Breast epithelium (tissue), 4 donors: ENCODE measurements around the gene ADRA2B. TPM values are rescaled to one million over a fixed set of nuclear protein-coding genes. Genes with fewer than 3 reads are reported as not detected.

Experiments
- DNase-seq, 2 donors: peaks; one replicate each; pipeline ENCODE4 v3.0.0-alpha.2; 2019; ENCODE audit warnings: low spot score in 2 of 2
- H3K27ac ChIP-seq, 2 donors: fragments of 200-600 bp; sonication (generic) in 1 of 2; one replicate each; pipeline ENCODE4 v1.5.1; 2016 to 2019; ENCODE audit warnings: mild to moderate bottlenecking in 1 of 2
- H3K27me3 ChIP-seq, 2 donors: fragments of 200-600 bp; sonication (generic) in 1 of 2; one replicate each; pipeline versions ENCODE4 v1.5.1 to v1.6.0; 2017 to 2019; ENCODE audit warnings: control low read depth in 1 of 2, mild to moderate bottlenecking in 1 of 2
- H3K36me3 ChIP-seq: fragments of 200-600 bp; one replicate; pipeline ENCODE4 v1.5.1; 2019
- H3K4me1 ChIP-seq, 2 donors: fragments of 200-600 bp; sonication (generic); one replicate each; pipeline ENCODE4 v1.5.1; 2016 to 2019; ENCODE audit warnings: control low read depth in 1 of 2
- H3K4me3 ChIP-seq, 3 donors: fragments of 200-600 bp; sonication (generic); 1 replicate in 2 of 3; 2 replicates in 1 of 3; pipeline ENCODE4 v1.5.1; 2016 to 2019; ENCODE audit warnings: mild to moderate bottlenecking in 3 of 3, moderate library complexity in 2 of 3
- H3K9me3 ChIP-seq, 2 donors: fragments of 200-600 bp; sonication (generic) in 1 of 2; one replicate each; pipeline ENCODE4 v1.5.1; 2016 to 2019; ENCODE audit warnings: control low read depth in 1 of 2
- POLR2A ChIP-seq: fragments of 450-650 bp; IDR thresholded peaks from one replicate; pipeline ENCODE4 v1.6.1; 2016; ENCODE audit warnings: antibody characterized with exemption, mild to moderate bottlenecking, moderate library complexity
- POLR2AphosphoS5 ChIP-seq, 3 donors: sonication (generic); formaldehyde crosslinking; IDR thresholded peaks; one replicate each; pipeline ENCODE4 v1.6.1; 2017; ENCODE audit warnings: antibody characterized with exemption in 3 of 3
- intact Hi-C: fragments of 100-400 bp; cut with DNase I; formaldehyde crosslinking; loops from one replicate; pipeline ENCODE4 v1.15.1; 2023; ENCODE audit warnings: low total_unique reads
- total RNA-seq, 3 donors: library from RNA; depleted of rRNA; stranded (reverse); fragments of >200 nt; gene quantifications; one replicate each; pipeline ENCODE4 v1.1.0, GENCODE V29; 2016
- TF ChIP-seq, protein P1 (sequence below), 3 donors: fragments of 450-650 bp; IDR thresholded peaks; one replicate each; pipeline ENCODE4 v1.5.1; 2016 to 2017; ENCODE audit warnings: antibody characterized with exemption in 3 of 3, mild to moderate bottlenecking in 3 of 3, moderate library complexity in 3 of 3

ADRA2B gene
- total RNA-seq, 3 donors from 2014 or later, result 1.3 to 1.6 (median 1.4) TPM

DNA sequence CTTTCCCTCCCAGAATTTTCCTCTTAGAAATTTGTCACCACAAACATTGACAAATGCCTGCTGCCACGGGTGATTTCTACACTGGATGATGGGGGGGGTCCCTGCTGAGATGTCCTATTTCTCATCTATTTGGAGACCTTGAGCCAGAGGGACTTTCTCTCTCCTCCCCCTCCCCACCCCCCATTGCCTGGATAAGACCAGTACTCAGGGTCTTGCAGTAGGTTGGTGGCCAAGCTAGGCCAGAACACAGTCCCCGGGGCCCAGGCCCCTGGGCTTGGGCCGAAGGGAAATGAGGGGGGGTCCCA is 29.4 kb upstream of the ADRA2B start:
- peak overlapping the region; percentile 88 to 89 for H3K27ac ChIP-seq
- H3K4me1 ChIP-seq, result peaks cover 11 to 22% of the 10 kb centered on the region in 2 donors
- intact Hi-C loops, result no loop called here
- H3K36me3 ChIP-seq, result no peaks in the 10 kb centered on the region
- no peaks in the 10 kb centered on the region for H3K27me3 ChIP-seq
- DNase-seq, result no peak
- H3K9me3 ChIP-seq, result no peaks in the 10 kb centered on the region
- peak overlapping the region; percentile 47 to 95 (median 69) for H3K4me3 ChIP-seq
- TF ChIP-seq, protein P1, sequence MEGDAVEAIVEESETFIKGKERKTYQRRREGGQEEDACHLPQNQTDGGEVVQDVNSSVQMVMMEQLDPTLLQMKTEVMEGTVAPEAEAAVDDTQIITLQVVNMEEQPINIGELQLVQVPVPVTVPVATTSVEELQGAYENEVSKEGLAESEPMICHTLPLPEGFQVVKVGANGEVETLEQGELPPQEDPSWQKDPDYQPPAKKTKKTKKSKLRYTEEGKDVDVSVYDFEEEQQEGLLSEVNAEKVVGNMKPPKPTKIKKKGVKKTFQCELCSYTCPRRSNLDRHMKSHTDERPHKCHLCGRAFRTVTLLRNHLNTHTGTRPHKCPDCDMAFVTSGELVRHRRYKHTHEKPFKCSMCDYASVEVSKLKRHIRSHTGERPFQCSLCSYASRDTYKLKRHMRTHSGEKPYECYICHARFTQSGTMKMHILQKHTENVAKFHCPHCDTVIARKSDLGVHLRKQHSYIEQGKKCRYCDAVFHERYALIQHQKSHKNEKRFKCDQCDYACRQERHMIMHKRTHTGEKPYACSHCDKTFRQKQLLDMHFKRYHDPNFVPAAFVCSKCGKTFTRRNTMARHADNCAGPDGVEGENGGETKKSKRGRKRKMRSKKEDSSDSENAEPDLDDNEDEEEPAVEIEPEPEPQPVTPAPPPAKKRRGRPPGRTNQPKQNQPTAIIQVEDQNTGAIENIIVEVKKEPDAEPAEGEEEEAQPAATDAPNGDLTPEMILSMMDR (IDR thresholded peaks at IDR 0.05), result no peak
- no peak for TF ChIP-seq POLR2AphosphoS5 (IDR thresholded peaks at IDR 0.05)
- no peak for TF ChIP-seq POLR2A

DNA sequence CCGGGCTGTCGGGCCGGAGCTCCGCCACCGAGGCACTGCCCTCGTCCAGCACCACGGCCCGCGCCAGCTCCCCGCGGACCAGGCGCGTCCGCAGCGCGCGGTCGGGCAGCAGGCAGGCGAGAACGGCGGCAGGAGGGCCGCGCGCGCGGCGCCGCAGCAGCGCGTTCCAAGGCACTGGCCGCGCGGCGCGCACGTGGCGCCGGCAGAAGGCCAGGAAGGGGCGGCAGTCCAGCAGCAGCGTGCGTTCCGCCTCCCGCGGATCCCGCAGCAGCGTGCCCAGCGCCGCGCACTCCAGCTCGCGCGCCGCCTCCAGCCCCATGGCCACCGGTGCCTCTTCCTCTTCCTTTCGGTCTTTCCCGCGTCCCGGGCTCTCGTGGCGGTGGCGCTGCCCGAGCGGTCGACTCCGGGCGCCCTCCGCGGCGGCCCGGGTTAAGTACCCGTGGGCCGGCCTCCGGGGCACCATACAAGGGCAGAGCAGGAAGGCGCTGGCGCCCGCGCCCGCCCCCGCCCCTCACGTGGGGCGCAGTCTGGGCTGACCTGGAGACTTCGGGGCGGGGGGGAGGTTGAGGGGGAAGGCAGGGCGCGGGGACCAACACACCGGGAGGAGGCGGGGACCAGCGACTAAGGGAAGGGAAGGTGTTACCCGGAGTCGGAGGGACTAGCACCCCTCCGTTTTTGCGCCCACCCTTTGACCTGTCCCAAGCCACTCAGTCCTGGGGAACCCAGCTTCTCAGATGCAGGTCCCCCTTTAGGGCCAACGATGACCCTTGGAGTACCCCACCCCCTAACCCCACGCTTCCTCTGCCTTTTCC is 28.9 kb upstream of the ADRA2B start, which contains the start of gene DUSP2:
DUSP2 (minus strand) TSS at position 405 of the 812 bp plus-strand sequence; CDS start at position 319, 86 bp downstream.
- Histone ChIP-seq H3K4me1 (peaks cover 11 to 22% of the 10 kb centered on the region in 2 donors), H3K27ac (peak within 1 kb of the TSS; percentile 88 to 89), H3K4me3 (peak within 1 kb of the TSS; percentile 47 to 95 (median 69)), H3K27me3 (no peaks in the 10 kb centered on the region), H3K36me3 (no peaks in the 10 kb centered on the region), H3K9me3 (no peaks in the 10 kb centered on the region)
- TF ChIP-seq POLR2AphosphoS5 (IDR thresholded peaks at IDR 0.05), result peak in 2 of 3 donors; percentile 45 to 50
- TF ChIP-seq, protein P1 (IDR thresholded peaks at IDR 0.05), result no peak
- DNase-seq, result peak; percentile 63 to 89
- intact Hi-C loops, result no loop called here

DNA sequence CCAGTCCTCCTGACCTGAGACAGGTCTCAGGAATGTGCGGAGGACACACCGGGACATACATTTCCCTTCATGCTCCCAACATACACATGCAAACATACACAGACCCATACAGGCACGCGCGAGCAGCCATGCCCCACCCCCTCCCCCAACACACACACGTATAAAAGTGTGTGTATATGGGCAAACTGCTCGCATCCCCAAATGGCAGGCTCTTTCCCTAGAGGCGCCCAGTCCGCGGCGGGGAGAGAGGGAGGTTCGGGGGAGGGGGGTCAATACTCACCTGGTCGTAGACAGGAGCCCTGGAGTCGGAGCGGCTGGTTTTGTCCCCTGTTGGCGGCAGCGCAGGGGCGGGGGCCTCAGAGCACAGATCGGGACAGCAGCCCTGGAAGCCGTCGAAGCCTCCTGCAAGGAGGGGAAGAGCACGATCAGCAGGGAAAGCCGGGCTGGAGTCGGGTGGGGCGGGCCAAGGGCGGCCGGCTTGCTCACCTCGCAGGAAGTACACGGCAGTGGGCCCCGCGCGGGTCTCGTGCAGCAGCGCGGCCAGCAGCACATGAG is 28.2 kb upstream of the ADRA2B start:
- H3K4me1 ChIP-seq, result peaks cover 11 to 22% of the 10 kb centered on the region in 2 donors
- no peak for DNase-seq
- no peaks in the 10 kb centered on the region for H3K36me3 ChIP-seq
- intact Hi-C loops, result no loop called here
- TF ChIP-seq POLR2AphosphoS5 (IDR thresholded peaks at IDR 0.05) (no peak), POLR2A (no peak)
- TF ChIP-seq, protein P1 (IDR thresholded peaks at IDR 0.05), result no peak
- H3K4me3 ChIP-seq, result peak overlapping the region; percentile 47 to 95 (median 69)
- H3K9me3 ChIP-seq, result no peaks in the 10 kb centered on the region
- H3K27me3 ChIP-seq, result no peaks in the 10 kb centered on the region
- H3K27ac ChIP-seq, result peak overlapping the region; percentile 88 to 89

DNA sequence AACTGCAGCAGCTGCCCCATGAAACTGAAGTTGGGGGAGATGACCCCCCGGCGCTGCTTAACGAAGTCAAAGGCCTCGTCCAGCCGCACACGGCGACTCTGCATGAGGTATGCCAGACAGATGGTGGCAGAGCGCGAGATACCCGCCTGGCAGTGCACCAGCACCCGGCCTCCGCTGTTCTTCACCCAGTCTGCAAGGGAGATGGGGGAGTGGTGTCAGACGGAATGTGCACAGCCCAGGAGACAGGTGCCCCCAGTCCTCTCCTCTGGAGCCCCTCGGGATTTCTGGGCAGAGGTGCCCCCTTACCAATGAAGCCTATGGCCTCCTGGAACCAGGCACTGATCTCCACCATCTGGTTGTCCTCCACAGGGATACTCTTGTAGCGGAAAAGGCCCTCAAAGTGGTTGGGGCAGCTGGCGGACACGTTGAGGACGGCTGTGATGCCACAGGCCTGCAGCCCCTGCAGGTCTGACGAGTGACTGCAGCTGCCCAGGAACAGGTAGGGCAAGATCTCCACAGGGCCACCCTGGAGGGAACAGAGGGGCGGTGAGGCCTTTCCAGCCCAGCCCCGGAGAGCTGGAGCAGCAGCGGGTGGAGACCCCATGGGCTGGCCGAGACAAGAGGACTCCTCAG is 27.6 kb upstream of the ADRA2B start:
- H3K4me3 ChIP-seq, result peak overlapping the region; percentile 47 to 95 (median 69)
- no peaks in the 10 kb centered on the region for H3K36me3 ChIP-seq
- peak overlapping the region in 1 of 2 donors; percentile 3 for H3K27ac ChIP-seq
- TF ChIP-seq POLR2A, result no peak
- TF ChIP-seq, protein P1 (IDR thresholded peaks at IDR 0.05), result peak in 2 of 3 donors; percentile 24 to 35
- TF ChIP-seq POLR2AphosphoS5 (IDR thresholded peaks at IDR 0.05), result no peak
- H3K27me3 ChIP-seq, result no peaks in the 10 kb centered on the region
- intact Hi-C loops, result no loop called here
- no peaks in the 10 kb centered on the region for H3K9me3 ChIP-seq
- DNase-seq, result no peak
- peaks cover 11 to 22% of the 10 kb centered on the region in 2 donors for H3K4me1 ChIP-seq
